GM19463 (cell line): ENCODE data around the gene IKBKE.

Experiments used
- ATAC-seq: cut with Tn5 transposase; IDR thresholded peaks from one replicate; pipeline ENCODE4 v1.9.1; 2021; ENCODE audit warnings: mild to moderate bottlenecking, moderate library complexity; ENCODE audit not compliant: unreplicated experiment

IKBKE gene

GRCh38 chr1:206510371-206510770, 40.1 kb downstream of the IKBKE start:
- ATAC-seq = no peak

GRCh38 chr1:206511362-206512057, 41.2 kb downstream of the IKBKE start:
- no peak for ATAC-seq

- no peak for ATAC-seq
These were observed 42.0 kb downstream of the IKBKE start for GRCh38 chr1:206512058-206512850.

- no peak for ATAC-seq
These were observed 42.5 kb downstream of the IKBKE start for GRCh38 chr1:206512851-206513180.

GRCh38 chr1:206513312-206514111, 43.2 kb downstream of the IKBKE start:
- ATAC-seq = no peak

- ATAC-seq = no peak
These were observed 44.6 kb downstream of the IKBKE start for GRCh38 chr1:206514813-206515387.

GRCh38 chr1:206516728-206516990, 46.4 kb downstream of the IKBKE start:
- no peak for ATAC-seq

DNA sequence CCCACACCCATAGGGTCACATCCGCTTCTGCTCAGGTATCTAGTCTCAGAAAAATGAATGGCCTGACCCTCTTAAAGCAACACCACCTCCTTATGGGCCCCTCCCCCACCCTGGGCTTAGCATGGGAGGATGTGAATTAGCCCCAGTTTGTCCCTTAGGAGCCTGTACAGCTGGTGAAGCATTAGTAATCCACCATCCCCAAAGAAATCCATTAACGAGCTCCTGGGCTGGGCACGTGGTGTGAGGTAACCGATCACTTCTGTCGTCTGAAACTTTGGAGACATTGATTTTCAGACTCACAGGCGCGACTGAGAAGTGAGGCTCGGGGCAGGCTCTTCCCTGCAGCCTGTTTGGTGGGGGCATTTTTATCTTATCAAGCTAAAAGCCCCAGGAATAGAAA, 47.5 kb downstream of the IKBKE start:
- no peak for ATAC-seq

DNA sequence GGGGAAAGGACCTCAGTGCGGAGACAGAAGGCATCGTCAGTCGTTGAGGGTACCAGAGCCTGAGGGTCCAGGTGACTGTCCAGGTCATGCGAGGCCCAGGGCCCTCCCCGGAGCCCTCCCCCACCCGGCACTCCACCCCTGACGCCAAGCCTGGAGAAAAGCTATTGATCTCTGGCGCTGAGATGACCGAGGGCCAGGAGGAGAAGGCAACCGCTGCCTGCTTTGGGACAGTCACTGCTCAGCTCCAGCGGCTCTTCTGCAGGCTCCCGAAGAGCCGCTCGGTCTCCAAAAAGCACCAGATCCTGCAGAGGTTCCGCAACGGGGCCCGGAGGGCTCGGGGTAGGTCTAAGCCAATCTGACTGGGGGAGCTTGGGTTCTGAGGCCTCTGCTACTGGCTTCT, 47.9 kb downstream of the IKBKE start:
- ATAC-seq = no peak

GRCh38 chr1:206518743-206519142, 48.5 kb downstream of the IKBKE start:
- no peak for ATAC-seq

- ATAC-seq = no peak
These were observed 50.9 kb downstream of the IKBKE start for GRCh38 chr1:206521127-206521526.

DNA sequence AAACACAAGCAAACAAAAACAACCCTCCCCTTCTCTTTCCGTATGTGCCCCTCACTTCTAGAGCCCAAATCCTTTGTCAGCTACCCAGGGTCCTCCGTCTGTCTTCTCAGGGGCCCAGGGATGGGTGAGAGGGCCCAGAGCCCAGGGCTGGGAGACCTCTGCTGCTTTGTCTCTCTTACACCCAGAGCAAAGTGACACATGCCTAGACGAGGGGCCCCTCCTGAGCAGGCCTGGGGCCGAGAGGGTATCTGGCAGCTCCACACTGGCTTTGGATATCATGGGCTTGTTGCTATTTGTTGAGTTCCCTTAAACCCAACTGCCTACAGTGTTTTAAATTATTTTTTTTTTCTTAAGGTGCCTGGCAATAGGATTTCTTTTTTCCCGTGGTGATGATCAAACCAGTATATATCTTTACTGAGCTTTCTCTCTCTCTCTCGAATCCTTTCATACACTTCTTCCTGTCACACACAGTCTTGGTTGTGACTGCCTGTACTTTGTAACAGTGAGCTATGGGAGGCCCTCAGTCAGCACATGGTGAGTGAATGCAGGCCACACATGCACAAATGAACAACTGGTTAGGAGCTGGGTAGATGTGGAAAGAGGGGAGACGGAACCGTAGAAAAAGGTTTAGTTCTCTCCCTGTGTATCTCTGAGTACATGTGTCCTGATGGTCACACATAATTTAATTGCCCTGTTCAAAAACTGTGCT, 51.6 kb downstream of the IKBKE start:
- ATAC-seq = no peak

GRCh38 chr1:206524739-206525364, 54.6 kb downstream of the IKBKE start:
- ATAC-seq = no peak

GRCh38 chr1:206526064-206526911, 56.0 kb downstream of the IKBKE start:
- ATAC-seq = no peak

DNA sequence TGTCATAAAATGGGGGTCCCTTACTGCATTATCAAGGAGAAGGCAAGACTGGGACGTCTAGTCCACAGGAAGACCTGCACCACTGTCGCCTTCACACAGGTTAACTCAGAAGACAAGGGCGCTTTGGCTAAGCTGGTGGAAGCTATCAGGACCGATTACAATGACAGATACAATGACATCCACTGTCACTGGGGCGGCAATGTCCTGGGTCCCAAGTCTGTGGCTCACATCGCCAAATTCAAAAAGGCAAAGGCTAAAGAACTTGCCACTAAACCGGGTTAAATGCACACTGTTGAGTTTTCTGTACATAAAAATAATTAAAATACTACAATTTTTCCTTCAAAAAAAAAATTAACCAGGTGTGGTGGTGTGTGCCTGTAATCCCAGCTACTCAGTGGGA, 59.1 kb downstream of the IKBKE start:
- ATAC-seq = no peak

- no peak for ATAC-seq
These were observed 62.1 kb downstream of the IKBKE start for GRCh38 chr1:206532368-206532767.

DNA sequence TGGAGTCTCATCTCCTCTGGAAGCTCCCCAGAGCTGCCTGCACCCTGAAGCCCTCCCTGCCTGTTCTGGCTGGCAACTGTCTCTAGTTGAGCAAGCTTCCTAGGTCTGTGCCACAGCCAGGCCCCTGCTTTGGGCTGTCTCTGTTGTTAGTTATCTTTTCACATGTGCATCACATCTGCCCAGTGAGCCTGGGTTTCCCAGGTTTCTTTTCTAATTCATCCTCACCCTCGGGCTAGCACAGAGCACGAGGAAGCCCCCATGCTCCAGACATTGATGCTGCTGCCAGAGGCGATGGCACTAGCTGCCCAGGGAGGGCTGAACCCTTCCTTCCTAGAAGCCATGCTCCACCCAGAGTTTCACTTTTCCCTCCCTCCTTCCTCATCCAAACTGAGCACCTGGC, 64.3 kb downstream of the IKBKE start:
- ATAC-seq = no peak

DNA sequence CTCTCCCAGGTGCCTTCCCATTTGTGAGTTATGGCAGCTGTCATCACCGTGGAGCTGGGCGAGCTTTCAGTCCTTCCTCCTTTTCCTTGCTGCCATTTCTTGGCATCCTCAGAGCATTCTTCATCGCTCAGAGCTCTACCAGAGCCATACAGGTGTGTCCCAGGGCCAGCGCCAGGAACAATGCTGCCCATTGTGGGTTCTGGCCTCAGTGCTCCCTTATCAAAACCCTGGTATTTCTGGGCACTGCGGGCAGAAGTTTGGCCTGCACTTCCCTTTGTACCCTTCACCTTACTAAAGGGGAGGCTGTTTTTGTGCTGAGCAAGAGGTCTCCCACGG, 65.5 kb downstream of the IKBKE start:
- no peak for ATAC-seq

- ATAC-seq = no peak
These were observed 66.9 kb downstream of the IKBKE start for GRCh38 chr1:206537141-206537540.
